Keratinocyte (primary cell): Measurements from ENCODE around the gene ASB13. TPM values are rescaled to one million over a fixed set of nuclear protein-coding genes. Genes with fewer than 3 reads are reported as not detected.

Source experiments
- DNase-seq: peaks from one replicate; pipeline ENCODE4 v3.0.0-alpha.2; 2011; ENCODE audit warnings: low read depth, missing footprints, low spot score
- FAIRE-seq: peaks from 2 replicates; lab custom pipeline; 2011; peaks lifted over from hg19 to GRCh38; lab: Jason Lieb, UNC
- H2AFZ ChIP-seq: 2 replicates; pipeline ENCODE4 v1.6.0; 2012; ENCODE audit warnings: low read length, control low read depth, inconsistent platforms; ENCODE audit not compliant: control insufficient read depth
- H3K27ac ChIP-seq: 2 replicates; pipeline ENCODE4 v1.5.1; 2011; ENCODE audit warnings: low read length; ENCODE audit not compliant: control insufficient read depth, insufficient read depth
- H3K27me3 ChIP-seq: 3 replicates; pipeline ENCODE4 v1.6.0; 2011; ENCODE audit warnings: low read length; ENCODE audit not compliant: control insufficient read depth, insufficient read depth; ENCODE audit errors: extremely low read depth
- H3K36me3 ChIP-seq, 2 experiments: 2 replicates in 1 of 2; 3 replicates in 1 of 2; pipeline ENCODE4 v1.5.1; 2011; ENCODE audit warnings: low read length in 2 of 2, mild to moderate bottlenecking in 1 of 2; ENCODE audit not compliant: control insufficient read depth in 2 of 2, insufficient read depth in 2 of 2; ENCODE audit errors: extremely low read depth in 1 of 2
- H3K4me1 ChIP-seq: 3 replicates; pipeline ENCODE4 v1.5.1; 2011; ENCODE audit warnings: low read length; ENCODE audit not compliant: control insufficient read depth, insufficient read depth; ENCODE audit errors: extremely low read depth
- H3K4me2 ChIP-seq: 3 replicates; pipeline ENCODE4 v1.6.0; 2011; ENCODE audit warnings: low read depth, low read length; ENCODE audit not compliant: control insufficient read depth, insufficient read depth; ENCODE audit errors: extremely low read depth
- H3K4me3 ChIP-seq, 3 experiments: fragments of 200-600 bp in 1 of 3; sonication (generic) in 1 of 3; 2 replicates in 2 of 3; 3 replicates in 1 of 3; pipeline ENCODE4 v1.5.1; 2011 to 2016; ENCODE audit warnings: low read length in 3 of 3, mild to moderate bottlenecking in 3 of 3, control low read depth in 2 of 3, inconsistent platforms in 1 of 3, low read depth in 1 of 3, mixed read lengths in 1 of 3, mixed run types in 1 of 3, moderate library complexity in 1 of 3; ENCODE audit not compliant: control insufficient read depth in 2 of 3, insufficient read depth in 2 of 3; ENCODE audit errors: extremely low read depth in 1 of 3
- H3K79me2 ChIP-seq: 2 replicates; pipeline ENCODE4 v1.6.0; 2012; ENCODE audit warnings: low read length; ENCODE audit not compliant: control insufficient read depth, insufficient read depth
- H3K9ac ChIP-seq: 3 replicates; pipeline ENCODE4 v1.6.0; 2011; ENCODE audit warnings: low read length; ENCODE audit not compliant: control insufficient read depth, insufficient read depth; ENCODE audit errors: extremely low read depth
- H3K9me1 ChIP-seq: 3 replicates; pipeline ENCODE4 v1.6.0; 2011; ENCODE audit warnings: low read length; ENCODE audit not compliant: control insufficient read depth, insufficient read depth; ENCODE audit errors: extremely low read depth
- H3K9me3 ChIP-seq: 2 replicates; pipeline ENCODE4 v1.5.1; 2012; ENCODE audit warnings: low read depth, low read length; ENCODE audit not compliant: control insufficient read depth
- H4K20me1 ChIP-seq: 3 replicates; pipeline ENCODE4 v1.6.0; 2011; ENCODE audit warnings: low read length; ENCODE audit not compliant: control insufficient read depth, insufficient read depth; ENCODE audit errors: extremely low read depth
- EZH2 ChIP-seq: IDR thresholded peaks from one replicate; pipeline ENCODE4 v1.6.1; 2012; ENCODE audit warnings: inconsistent platforms, mild to moderate bottlenecking, low read length, moderate library complexity
- dilution Hi-C: fragments of 300-500 bp; cut with MboI; formaldehyde crosslinking; loops from one replicate; pipeline ENCODE4 v1.7.0; 2020; ENCODE audit warnings: low sequenced_read_pairs; ENCODE audit not compliant: extremely low pct_ligation_motif_present
- polyA plus RNA-seq, 5 experiments: library from polyadenylated mRNA; depleted of rRNA in 3 of 5; stranded (reverse) in 3 of 5; stranded (forward) in 1 of 5; unstranded in 1 of 5; fragments of >200 nt; gene quantifications; 1 replicate in 1 of 5; 2 replicates in 3 of 5; 3 replicates in 1 of 5; pipeline versions ENCODE4 v1.2.1 to v1.2.3, GENCODE V29; 2011 to 2012; ENCODE audit warnings: missing spikeins in 2 of 5, low read depth in 1 of 5, low replicate concordance in 1 of 5
- TF ChIP-seq, protein P1 (sequence below), 3 experiments: IDR thresholded peaks in 1 of 3; conservative IDR thresholded peaks in 1 of 3; optimal IDR thresholded peaks in 1 of 3; 2 replicates in 2 of 3; 3 replicates in 1 of 3; pipeline versions ENCODE3 to v1.5.1; 2011; ENCODE audit warnings: low read length in 3 of 3, mild to moderate bottlenecking in 3 of 3, moderate library complexity in 2 of 3, control low read depth in 1 of 3, inconsistent platforms in 1 of 3; ENCODE audit not compliant: insufficient read depth in 2 of 3; ENCODE audit errors: extremely low read depth in 1 of 3

Gene ASB13
- polyA plus RNA-seq, 1 donor (not counting 4 experiments of a cell fraction or from before 2014, with no cell fraction given): 6.4 TPM

DNA sequence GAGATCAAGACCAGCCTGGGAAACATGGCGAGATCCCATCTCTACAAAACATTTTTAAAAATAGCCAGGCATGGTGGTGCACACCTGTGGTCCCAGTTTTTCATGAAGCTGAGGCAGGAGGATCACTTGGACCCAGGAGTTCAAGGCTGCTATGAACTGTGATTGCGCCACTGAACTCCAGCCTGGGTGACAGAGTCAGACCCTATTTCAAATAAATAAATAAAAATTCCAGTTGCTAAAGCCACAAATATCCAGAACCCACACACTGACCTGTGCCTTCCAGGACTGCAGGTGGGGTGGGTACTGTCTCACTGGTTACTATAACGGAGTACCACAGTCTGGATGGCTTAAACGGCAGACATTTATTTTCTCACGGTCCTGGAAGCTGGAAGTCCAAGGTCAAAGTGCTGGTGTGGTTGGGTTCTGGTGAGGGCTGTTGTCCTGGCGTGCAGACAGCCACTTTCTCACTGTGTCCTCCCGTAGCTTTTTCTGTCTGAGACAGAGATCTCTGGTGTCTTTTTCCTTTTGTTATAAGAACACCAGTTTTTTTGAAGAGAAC, 38.8 kb downstream of the ASB13 start:
- Histone ChIP-seq H3K27ac (no peak overlapping the region), H3K4me3 (no peak overlapping the region), H3K4me2 (no peak overlapping the region), H3K4me1 (peaks cover 22% of the 10 kb centered on the region), H4K20me1 (no peaks in the 10 kb centered on the region), H3K9me3 (no peaks in the 10 kb centered on the region), H3K79me2 (no peaks in the 10 kb centered on the region), H3K27me3 (no peaks in the 10 kb centered on the region), H2AFZ (no peak overlapping the region), H3K9ac (no peak overlapping the region), H3K9me1 (no peaks in the 10 kb centered on the region), H3K36me3 (no peaks in the 10 kb centered on the region)
- dilution Hi-C loops: no loop called here
- DNase-seq (no peak), FAIRE-seq (no peak)
- TF ChIP-seq, protein P1, sequence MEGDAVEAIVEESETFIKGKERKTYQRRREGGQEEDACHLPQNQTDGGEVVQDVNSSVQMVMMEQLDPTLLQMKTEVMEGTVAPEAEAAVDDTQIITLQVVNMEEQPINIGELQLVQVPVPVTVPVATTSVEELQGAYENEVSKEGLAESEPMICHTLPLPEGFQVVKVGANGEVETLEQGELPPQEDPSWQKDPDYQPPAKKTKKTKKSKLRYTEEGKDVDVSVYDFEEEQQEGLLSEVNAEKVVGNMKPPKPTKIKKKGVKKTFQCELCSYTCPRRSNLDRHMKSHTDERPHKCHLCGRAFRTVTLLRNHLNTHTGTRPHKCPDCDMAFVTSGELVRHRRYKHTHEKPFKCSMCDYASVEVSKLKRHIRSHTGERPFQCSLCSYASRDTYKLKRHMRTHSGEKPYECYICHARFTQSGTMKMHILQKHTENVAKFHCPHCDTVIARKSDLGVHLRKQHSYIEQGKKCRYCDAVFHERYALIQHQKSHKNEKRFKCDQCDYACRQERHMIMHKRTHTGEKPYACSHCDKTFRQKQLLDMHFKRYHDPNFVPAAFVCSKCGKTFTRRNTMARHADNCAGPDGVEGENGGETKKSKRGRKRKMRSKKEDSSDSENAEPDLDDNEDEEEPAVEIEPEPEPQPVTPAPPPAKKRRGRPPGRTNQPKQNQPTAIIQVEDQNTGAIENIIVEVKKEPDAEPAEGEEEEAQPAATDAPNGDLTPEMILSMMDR (optimal IDR thresholded peaks at IDR 0.05 in 1 of 3, IDR thresholded peaks at IDR 0.05 in 1 of 3, conservative IDR thresholded peaks at IDR 0.05 in 1 of 3; ENCODE audit: extremely low read depth in 1 of 3, insufficient read depth in 2 of 3, low read length in 3 of 3): no peak
- no peak for TF ChIP-seq EZH2

- Histone ChIP-seq H3K4me3 (no peak overlapping the region), H4K20me1 (no peaks in the 10 kb centered on the region), H3K4me1 (peaks cover 15% of the 10 kb centered on the region), H3K36me3 (no peaks in the 10 kb centered on the region), H3K79me2 (no peaks in the 10 kb centered on the region), H2AFZ (no peak overlapping the region), H3K27ac (no peak overlapping the region), H3K9ac (no peak overlapping the region), H3K9me3 (no peaks in the 10 kb centered on the region), H3K9me1 (no peaks in the 10 kb centered on the region), H3K27me3 (no peaks in the 10 kb centered on the region), H3K4me2 (no peak overlapping the region)
- no peak for FAIRE-seq
- TF ChIP-seq EZH2: no peak
- TF ChIP-seq, protein P1 (optimal IDR thresholded peaks at IDR 0.05 in 1 of 3, IDR thresholded peaks at IDR 0.05 in 1 of 3, conservative IDR thresholded peaks at IDR 0.05 in 1 of 3; ENCODE audit: extremely low read depth in 1 of 3, insufficient read depth in 2 of 3, low read length in 3 of 3): no peak
- DNase-seq: no peak
- dilution Hi-C loops: no loop called here
These were observed 40.2 kb downstream of the ASB13 start for GRCh38 chr10:5625992-5626777.
